HG03378 (cell line): ENCODE results near the gene STH.

Experiments
- ATAC-seq: cut with Tn5 transposase; IDR thresholded peaks from one replicate; pipeline ENCODE4 v1.9.1; 2021; ENCODE audit warnings: mild to moderate bottlenecking, moderate library complexity; ENCODE audit not compliant: unreplicated experiment

The STH gene

DNA sequence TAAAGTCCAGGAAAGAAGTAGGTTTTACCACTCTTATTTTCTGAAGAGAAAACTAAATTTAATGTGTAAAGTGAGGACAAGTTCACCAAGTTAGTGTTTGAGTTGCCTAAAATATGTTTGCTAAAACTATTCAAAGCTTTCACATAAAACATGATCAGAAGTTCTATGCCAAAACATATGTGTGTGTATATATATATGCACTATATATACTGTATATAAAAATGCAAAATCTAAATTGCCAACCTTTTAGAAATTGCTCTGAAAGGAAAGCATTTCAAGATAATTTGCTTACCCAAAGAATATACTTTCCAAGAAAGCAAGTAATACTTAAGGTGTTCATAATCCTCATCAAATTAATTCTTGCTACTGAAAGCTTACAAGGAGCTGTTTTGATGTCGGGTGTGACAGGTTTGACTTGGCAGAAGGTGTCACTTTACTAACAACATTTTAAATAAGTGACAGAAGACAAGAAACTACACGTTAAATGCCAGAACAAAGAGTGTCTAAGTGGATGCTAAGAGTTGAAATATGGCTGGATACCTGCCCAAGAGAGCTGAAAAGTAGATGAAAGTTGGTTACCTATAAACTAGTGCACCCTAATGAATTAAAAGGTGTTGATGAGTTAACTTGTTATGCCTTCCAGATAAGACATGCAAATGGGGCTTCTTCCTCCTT, 32.3 kb upstream of the STH start:
- ATAC-seq, result no peak

DNA sequence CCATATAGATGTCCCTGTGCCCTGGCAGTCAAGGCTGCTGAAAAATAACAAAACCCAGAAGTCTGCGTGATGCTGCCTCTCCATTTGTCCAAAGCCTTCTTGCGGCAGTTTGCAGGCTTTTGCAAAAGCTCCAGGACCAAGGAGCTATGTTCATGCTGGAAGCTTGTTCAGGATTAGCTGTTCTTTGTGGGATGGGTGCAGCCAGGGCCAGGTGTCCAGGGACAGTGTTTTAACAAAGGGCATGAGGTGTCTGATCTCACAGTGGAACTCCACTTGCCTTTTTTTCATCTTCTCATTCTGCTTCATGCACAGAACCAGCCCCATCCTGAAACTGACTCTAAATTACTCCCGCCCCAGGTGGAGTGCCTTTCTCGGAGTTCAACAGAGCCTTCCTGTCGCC, 31.7 kb upstream of the STH start:
- ATAC-seq, result no peak

DNA sequence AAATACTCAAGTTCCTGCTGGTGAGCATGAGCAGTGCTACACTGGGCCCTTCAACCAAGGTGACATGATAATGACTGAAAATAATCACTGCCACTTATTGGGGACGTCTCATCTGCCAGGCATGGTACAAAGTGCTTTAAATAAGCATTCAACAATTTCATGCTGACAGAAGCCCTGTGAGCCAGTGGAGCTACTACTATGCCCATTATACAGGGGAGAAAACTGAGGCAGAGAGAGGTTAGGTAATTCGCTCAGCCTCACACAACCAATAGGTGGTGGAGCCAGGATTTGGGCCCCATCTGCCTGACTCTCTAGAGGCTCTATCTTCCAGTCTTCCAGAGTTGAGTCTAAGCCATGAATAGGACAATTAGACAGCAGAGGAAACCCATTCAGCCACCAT, 30.3 kb upstream of the STH start:
- ATAC-seq, result no peak

DNA sequence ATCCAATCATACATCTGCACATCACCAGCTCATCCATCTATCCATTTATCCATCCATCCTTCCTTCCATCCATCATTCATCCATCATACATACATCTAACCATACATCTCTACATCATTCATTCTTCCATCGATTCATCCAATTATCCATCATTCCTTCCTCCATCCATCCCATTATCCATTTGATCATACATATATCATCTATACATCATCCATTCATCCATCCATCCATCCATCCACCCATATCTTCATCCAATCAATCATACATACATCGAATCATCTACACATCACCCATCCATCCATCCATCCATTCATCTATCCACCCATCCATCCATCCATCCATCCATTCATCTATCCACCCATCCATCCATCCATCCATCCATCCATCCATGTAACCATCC, 29.3 kb upstream of the STH start:
- no peak for ATAC-seq

DNA sequence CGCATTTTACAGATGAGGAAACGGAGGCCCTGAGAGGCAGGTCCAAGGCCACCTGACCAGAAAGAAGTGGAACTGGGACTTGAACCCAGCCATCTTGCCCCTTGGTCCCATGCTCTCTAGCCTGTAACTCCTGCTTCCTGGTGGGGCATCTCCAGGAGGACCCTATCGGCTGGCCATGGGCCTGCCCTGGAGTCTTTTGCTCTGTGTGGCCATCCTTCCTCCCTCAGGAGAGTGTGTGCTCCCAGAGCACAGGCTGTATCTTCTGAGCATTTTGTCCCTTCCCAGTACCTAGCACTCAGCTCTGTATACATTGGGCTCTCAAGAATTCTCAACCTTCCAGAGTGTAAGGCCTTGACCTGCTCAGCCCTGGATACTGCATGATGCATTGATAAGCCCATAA, 28.4 kb upstream of the STH start:
- no peak for ATAC-seq

DNA sequence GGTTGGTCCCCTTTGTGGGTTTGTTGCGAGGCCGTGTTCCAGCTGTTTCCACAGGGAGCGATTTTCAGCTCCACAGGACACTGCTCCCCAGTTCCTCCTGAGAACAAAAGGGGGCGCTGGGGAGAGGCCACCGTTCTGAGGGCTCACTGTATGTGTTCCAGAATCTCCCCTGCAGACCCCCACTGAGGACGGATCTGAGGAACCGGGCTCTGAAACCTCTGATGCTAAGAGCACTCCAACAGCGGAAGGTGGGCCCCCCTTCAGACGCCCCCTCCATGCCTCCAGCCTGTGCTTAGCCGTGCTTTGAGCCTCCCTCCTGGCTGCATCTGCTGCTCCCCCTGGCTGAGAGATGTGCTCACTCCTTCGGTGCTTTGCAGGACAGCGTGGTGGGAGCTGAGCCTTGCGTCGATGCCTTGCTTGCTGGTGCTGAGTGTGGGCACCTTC, 27.3 kb upstream of the STH start:
- no peak for ATAC-seq

DNA sequence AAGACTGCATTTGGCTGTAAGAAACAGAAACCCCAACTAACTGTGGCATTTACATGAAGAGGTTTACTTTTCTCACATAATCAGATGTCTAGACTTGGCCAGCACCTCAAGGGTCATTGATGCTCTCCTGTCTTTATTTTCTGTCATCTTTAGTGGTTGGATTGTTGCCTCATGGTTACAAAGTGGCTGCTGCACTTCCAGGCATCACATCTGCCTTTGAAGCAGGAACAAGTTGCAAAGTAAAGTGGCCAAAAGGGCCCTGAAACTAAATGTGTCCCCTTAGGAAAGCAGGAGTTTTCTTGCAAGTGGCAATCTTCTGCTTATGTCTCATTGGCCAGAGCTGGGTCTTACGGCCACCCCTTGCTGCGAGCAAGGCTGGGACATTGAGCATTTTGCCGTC, 26.5 kb upstream of the STH start:
- no peak for ATAC-seq

DNA sequence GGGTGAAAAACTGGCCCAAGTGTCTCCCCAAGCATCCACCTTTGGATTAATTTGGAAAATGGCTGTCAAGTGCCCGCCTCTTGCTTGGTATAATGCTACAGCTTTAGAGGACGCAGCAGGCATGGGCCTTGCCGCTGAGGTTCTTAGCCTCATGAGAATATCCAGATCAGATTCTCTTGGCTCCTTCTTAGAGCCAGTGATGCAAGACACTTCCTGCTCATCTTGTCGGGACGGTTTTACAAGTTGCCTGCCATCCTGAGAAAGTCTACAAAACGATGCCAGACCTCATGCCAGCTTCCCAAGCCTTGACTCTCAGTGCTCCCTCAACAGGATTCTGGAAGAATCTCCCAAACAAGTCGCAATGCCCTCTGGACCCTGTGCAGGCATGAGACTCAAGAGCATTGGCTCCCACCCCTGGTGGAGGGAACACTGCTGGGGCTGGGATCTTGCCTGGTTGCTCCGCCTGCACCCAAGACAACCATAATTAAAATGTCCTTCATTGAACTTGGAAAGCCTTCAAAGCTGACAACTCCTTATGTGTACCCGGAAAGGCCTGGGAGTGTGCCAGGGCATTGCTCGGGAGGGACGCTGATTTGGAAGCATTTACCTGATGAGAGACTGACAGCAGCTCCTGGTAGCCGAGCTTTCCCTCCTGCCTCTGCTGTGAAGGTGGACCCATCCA, 25.8 kb upstream of the STH start:
- no peak for ATAC-seq

DNA sequence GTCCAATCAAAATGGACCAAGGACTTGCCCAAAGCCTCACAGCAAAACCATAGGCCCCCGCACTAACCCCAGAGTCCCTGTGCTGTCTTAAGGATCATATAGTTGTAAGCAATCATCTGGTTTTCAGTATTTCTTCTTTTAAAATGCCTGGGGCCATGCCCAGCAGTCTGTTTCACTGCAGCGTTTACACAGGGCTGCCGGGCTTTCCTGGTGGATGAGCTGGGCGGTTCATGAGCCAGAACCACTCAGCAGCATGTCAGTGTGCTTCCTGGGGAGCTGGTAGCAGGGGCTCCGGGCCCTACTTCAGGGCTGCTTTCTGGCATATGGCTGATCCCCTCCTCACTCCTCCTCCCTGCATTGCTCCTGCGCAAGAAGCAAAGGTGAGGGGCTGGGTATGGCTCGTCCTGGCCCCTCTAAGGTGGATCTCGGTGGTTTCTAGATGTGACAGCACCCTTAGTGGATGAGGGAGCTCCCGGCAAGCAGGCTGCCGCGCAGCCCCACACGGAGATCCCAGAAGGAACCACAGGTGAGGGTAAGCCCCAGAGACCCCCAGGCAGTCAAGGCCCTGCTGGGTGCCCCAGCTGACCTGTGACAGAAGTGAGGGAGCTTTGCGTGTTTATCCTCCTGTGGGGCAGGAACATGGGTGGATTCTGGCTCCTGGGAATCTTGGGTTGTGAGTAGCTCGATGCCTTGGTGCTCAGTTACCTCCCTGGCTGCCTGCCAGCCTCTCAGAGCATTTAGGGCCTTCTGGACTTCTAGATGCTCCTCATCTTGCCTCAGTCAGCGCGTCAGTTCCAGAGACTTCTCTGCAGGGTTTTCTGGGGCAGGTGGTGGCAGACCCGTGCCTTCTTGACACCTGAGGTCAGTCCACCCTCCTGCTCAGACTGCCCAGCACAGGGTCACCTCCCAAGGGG, 24.8 kb upstream of the STH start:
- ATAC-seq, result no peak

DNA sequence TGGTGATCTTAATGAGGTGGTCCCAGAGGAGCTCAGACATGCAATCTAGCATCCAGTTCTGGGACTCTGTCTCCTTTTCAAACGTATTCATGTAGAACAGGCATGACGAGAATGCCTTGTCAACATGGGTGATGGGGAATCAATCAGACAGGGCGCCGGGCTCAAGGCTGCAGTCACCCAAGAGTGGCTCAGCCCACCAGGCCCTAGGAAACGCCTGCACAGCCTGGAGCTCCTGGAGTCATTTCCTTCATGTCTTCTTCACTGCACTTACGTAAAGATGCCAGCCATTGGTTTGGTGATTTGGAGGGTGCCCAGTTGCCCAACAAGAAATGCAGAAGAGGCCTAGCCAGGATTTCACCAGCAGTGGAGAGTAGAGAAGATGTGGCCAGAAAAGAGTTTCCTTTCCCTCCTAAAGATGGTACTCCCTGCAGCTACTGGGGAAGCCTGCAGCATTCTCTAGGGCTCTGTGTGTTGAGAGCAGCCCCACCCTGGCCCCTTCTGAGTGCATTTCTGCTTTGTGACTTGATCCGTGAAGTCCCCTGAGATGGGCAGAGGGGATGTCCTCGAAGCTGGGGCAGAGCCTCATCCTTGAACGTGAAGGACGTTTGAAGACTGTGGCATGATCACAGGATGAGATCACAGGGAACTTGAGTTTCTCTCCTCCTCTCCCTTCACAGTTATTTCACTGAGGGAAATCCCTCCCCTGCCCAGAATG, 24.0 kb upstream of the STH start:
- no peak for ATAC-seq

DNA sequence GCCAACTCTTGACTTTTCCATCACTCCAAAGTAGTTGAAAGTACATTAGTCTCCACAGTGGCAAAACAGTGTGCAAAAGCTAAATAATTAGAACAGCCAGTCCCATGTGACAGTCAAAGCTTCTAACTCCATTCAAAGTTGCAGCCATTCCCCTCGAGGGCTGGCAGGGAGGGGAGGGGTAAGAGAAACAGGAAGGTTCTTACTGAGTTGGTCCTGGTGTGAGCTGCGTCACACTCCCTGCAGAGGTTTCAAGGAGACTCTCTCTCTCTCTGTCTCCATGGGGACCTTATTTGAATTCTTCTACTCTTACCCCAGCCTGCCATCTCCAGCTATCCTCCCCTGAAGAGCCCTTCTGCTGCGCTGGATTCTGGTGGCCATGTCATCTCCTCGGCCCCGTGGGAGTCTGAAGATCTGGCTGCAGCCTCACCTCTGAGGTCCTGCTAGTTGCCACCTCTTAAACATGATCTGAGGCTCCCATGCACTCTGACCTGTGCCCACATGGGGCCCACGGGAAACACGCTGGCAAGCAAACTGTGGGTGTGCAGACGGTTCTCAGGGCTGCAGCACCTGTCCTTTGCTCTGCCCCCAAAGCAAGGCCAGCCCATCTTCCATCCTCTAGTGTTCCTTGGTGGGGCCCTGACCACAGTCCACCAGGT, 23.3 kb upstream of the STH start:
- no peak for ATAC-seq

DNA sequence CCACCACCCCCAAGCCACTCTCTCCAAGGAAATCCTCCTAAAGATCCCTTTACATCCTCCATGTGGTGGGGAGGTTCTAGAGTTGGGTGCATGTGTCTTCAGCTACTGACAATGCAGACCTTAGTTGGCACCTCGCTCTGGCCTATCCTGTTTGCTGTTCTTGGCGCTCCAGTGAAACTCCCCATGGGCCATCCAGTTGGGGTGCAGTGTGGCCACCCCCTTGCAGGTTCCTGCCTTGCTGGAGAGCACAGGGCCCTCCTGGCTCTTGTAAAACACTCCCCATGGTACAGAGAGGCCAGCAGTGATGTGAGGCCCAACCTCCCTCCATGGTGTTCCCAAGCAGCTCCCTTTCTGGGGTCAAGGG, 22.7 kb upstream of the STH start:
- no peak for ATAC-seq

DNA sequence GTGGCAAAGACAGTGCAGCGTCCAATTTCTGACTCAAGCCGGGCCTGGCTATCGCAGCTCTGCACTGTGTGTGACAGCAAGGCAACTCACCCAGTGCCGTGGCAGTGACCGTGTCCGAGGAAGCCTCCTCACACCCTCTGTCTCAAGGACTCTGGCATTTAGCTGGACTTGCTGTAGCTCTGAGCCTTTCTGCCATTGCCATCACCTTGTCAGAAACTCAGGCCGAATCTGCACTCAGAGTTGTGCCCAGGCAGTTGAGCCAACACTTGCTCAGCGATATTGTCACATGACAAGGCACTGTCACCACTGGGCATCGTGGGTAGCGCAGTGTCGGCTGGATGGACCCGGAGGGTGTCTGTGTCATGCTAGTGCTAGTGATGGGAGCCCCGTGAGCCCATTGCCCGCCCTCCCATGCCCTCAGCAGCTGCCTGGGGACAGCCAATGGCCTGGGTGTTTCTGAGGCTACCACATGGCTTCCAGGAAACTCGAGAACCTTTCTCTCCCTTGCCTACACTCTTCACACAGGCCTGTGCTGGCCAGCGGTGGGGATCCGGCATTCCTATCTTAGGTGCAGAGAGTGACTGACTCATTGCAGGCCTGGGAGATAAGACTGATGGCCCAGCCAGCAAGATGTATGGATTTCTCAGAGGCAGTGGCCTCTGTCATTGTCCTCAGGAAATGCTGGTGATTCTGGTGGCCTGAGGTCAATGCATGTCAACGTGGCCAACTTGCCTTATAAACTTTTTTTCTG, 22.1 kb upstream of the STH start:
- ATAC-seq, result no peak

DNA sequence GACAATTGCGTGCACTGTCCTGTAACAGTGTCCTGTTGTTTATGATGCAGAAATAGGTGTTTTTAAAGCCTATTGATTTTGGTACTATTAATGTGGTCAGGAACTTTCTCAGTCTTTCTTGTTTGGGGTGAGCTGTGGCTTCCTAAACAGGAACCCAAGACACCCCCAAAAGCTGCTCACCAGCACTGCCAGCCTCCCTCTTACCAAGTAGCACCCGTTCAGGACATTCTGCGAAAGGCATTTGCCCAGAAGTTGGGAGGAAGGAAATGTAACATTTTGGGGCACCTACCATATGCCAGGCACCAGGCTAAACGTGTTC, 21.6 kb upstream of the STH start:
- no peak for ATAC-seq

DNA sequence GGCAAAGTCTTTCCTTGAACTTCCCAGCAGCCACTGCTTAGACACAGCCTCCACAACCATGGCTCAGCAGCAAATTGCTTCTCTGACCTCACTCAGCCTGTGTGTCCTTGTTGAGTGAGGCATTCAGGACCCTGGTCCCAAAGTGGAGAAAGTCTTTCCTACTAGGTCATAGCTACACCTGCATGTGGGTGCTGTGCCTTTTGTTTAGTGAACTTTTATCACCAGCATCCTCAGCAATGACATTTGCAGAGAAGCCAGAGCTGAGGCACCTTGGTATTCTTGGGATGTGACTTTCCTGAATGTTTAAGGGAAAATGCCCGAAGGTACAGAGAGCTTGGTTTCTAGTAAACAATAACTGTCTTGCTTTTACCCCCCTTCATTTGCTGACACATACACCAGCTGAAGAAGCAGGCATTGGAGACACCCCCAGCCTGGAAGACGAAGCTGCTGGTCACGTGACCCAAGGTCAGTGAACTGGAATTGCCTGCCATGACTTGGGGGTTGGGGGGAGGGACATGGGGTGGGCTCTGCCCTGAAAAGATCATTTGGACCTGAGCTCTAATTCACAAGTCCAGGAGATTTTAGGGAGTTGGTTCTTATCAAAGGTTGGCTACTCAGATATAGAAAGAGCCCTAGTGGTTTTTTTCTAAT, 20.9 kb upstream of the STH start:
- ATAC-seq, result no peak

DNA sequence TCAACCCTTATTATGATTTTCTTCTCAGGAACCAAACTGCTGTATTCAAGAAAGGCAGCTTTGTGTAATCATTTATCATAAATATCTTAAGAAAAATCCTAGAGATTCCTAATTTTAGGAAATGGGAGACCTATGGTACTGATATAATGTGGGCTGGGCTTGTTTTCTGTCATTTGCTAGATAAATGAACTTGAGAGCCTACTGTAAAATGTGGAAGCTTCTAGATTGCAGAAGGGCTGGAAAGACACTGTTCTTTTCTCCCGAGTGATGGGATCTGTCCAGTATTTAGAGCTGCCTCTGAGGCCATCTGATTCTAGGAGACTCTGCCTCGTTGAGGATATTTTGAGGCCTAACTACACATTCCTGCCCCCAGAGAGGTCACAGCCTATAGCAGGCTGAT, 19.9 kb upstream of the STH start:
- ATAC-seq, result no peak

DNA sequence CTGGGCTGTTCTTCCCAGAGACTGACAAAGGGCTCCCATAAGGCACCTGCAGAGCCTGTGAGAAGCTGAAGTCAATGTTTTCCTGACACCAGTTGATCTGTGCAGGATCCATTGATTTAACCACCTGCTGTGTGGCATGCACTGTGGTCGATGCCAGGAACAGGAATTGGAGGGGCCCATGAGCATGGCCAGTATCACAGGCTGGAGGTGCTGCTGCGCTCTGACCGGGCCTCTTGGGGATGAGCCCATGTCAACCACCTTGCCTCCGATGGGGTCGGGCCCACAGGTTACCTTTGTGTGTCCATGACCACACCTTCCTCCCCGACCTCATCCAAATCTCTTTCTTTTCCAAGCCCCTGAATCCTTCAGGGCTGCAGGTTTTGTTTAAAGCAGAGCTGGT, 18.2 kb upstream of the STH start:
- no peak for ATAC-seq

DNA sequence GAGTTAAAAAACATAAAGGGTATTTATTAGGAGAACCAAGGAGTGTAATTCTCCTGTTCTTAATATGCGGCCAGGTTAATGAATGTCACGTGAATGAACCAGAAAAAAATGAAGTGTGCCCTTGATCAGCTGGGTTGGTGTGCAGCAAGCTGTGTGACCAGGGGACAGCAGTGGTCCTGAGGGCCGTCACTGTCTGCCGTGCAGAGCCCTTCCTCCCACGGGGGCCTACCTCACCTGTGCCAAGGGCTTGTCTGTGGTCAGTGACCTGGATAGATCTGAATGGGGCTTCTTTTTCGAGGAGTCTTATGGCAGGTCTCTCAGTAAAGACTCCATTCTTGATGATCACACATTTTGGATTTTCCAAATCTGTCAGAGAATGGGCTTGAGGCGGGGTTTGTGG, 17.7 kb upstream of the STH start:
- ATAC-seq, result no peak

DNA sequence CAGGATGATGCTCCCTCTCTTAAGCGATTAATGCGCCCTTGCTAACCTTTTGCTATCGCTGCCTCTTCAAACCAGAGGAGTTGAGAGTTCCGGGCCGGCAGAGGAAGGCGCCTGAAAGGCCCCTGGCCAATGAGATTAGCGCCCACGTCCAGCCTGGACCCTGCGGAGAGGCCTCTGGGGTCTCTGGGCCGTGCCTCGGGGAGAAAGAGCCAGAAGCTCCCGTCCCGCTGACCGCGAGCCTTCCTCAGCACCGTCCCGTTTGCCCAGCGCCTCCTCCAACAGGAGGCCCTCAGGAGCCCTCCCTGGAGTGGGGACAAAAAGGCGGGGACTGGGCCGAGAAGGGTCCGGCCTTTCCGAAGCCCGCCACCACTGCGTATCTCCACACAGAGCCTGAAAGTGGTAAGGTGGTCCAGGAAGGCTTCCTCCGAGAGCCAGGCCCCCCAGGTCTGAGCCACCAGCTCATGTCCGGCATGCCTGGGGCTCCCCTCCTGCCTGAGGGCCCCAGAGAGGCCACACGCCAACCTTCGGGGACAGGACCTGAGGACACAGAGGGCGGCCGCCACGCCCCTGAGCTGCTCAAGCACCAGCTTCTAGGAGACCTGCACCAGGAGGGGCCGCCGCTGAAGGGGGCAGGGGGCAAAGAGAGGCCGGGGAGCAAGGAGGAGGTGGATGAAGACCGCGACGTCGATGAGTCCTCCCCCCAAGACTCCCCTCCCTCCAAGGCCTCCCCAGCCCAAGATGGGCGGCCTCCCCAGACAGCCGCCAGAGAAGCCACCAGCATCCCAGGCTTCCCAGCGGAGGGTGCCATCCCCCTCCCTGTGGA, 16.0 kb upstream of the STH start:
- no peak for ATAC-seq
